Tibial artery (tissue), 4 donors: ENCODE results near the gene DDHD1.

Experiments
- DNase-seq, 2 donors: peaks; one replicate each; pipeline ENCODE4 v3.0.0-alpha.2; 2019
- H3K27ac ChIP-seq, 2 donors: fragments of 200-600 bp; sonication (generic) in 1 of 2; 1 replicate in 1 of 2; 2 replicates in 1 of 2; pipeline ENCODE4 v1.5.1; 2018 to 2019; ENCODE audit warnings: mild to moderate bottlenecking in 1 of 2
- H3K27me3 ChIP-seq, 2 donors: fragments of 200-600 bp; sonication (generic) in 1 of 2; one replicate each; pipeline versions ENCODE4 v1.5.1 to v1.6.0; 2016 to 2019
- H3K36me3 ChIP-seq, 3 donors: fragments of 200-600 bp; sonication (generic) in 2 of 3; one replicate each; pipeline ENCODE4 v1.5.1; 2016 to 2019; ENCODE audit warnings: mild to moderate bottlenecking in 2 of 3
- H3K4me1 ChIP-seq, 4 donors: fragments of 200-600 bp; sonication (generic) in 2 of 4; 1 replicate in 3 of 4; 2 replicates in 1 of 4; pipeline ENCODE4 v1.5.1; 2016 to 2019
- H3K4me3 ChIP-seq, 2 donors: fragments of 200-600 bp; sonication (generic) in 1 of 2; 1 replicate in 1 of 2; 2 replicates in 1 of 2; pipeline ENCODE4 v1.5.1; 2018 to 2019; ENCODE audit warnings: mild to moderate bottlenecking in 2 of 2
- H3K9me3 ChIP-seq, 3 donors: fragments of 200-600 bp; sonication (generic) in 1 of 3; one replicate each; pipeline ENCODE4 v1.5.1; 2016 to 2019
- intact Hi-C: fragments of 100-400 bp; cut with DNase I; formaldehyde crosslinking; loops from one replicate; pipeline ENCODE4 v1.15.0; 2023; ENCODE audit warnings: low total_unique reads
- TF ChIP-seq, protein P1 (sequence below), 2 experiments: fragments of 200-600 bp in 1 of 2; fragments of 450-650 bp in 1 of 2; IDR thresholded peaks; one replicate each; pipeline ENCODE4 v1.5.1; 2017 to 2019; ENCODE audit warnings: antibody characterized with exemption in 2 of 2, mild to moderate bottlenecking in 1 of 2, moderate library complexity in 1 of 2

DDHD1 gene

DNA sequence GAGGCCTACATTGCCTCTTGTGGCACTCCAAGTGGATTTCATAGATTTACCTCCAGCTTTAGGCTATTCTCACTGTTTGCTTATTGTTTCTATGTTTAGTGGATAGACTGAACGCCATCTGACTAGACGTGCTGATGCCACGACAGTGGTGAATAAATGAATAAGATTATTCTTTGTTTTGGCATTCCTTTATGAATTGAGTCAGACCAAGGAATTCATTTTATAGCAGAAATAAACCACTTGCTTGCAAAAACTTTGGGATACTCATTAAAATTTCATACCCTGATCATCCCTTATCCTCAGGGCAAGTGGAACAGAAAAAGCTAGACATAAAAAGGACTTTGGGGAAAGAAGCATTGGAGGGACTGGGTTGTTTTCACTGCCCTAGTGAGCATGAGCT lies 130.5 kb downstream of the DDHD1 start:
- Histone ChIP-seq H3K4me1 (peaks cover 0 to 7% (median 0%) of the 10 kb centered on the region in 4 donors), H3K9me3 (no peaks in the 10 kb centered on the region), H3K27me3 (no peaks in the 10 kb centered on the region), H3K27ac (no peak overlapping the region), H3K4me3 (no peak overlapping the region), H3K36me3 (no peaks in the 10 kb centered on the region)
- no peak for DNase-seq
- TF ChIP-seq, protein P1, sequence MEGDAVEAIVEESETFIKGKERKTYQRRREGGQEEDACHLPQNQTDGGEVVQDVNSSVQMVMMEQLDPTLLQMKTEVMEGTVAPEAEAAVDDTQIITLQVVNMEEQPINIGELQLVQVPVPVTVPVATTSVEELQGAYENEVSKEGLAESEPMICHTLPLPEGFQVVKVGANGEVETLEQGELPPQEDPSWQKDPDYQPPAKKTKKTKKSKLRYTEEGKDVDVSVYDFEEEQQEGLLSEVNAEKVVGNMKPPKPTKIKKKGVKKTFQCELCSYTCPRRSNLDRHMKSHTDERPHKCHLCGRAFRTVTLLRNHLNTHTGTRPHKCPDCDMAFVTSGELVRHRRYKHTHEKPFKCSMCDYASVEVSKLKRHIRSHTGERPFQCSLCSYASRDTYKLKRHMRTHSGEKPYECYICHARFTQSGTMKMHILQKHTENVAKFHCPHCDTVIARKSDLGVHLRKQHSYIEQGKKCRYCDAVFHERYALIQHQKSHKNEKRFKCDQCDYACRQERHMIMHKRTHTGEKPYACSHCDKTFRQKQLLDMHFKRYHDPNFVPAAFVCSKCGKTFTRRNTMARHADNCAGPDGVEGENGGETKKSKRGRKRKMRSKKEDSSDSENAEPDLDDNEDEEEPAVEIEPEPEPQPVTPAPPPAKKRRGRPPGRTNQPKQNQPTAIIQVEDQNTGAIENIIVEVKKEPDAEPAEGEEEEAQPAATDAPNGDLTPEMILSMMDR (IDR thresholded peaks at IDR 0.05), result no peak
- intact Hi-C loops, result no loop called here

DNA sequence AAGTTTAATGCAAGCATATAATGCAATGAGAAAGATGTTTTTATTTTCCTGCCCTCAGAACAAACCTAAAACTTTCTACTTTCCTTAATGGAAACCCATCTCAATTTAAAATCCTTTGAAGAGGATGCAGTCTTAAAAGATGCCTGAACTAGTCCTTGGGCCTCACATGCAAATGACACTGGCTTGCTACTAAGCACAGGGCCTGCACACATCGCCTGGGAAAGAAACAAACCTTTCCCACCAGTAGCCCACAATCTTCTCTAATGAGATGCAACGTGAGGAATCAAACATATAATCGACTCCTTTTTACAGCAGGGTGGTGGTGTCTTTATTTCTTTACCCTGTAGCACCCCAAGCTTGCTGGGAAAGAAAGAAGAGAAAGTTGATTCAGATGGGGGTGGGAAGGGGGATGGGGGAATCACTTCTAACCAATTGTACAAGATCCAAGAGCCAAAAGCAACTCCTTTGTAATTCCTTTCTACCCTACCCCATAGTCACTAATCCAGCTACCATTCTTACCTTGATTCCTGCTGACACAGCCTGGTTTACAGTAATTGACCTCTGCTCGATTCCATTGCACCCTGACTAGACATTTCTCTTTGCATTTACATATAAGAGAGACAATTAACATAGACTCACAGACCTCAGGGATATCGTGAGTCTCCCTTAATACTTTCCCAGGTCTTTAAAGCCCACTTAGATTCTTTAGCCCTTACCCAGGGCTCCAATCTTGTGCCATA lies 132.8 kb downstream of the DDHD1 start:
- Histone ChIP-seq H3K27me3 (no peaks in the 10 kb centered on the region), H3K9me3 (no peaks in the 10 kb centered on the region), H3K36me3 (no peaks in the 10 kb centered on the region), H3K27ac (no peak overlapping the region), H3K4me1 (peaks cover 0 to 7% (median 0%) of the 10 kb centered on the region in 4 donors), H3K4me3 (no peak overlapping the region)
- TF ChIP-seq, protein P1 (IDR thresholded peaks at IDR 0.05), result no peak
- no peak for DNase-seq
- intact Hi-C loops, result no loop called here

DNA sequence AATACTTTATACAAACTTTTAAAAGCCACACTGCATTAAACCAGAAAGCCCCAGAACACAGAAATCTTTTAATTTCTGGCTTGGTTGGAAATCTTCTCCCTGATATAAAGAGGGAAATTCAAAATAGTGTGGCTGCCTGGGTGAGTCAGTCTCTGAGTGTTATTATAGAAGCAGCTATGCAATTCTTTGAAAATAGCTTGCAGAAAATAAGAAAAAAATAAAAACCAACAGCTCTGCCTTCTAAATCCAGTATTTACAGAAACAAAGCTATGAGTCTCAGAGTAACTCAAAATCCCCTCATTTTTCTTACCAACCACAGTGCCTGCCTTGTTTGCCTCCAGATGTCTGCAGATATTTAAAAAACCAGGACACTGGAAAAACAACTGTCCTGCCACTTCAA lies 133.7 kb downstream of the DDHD1 start:
- Histone ChIP-seq H3K36me3 (no peaks in the 10 kb centered on the region), H3K4me3 (no peak overlapping the region), H3K27me3 (no peaks in the 10 kb centered on the region), H3K9me3 (no peaks in the 10 kb centered on the region), H3K27ac (no peak overlapping the region), H3K4me1 (peaks cover 0 to 7% (median 0%) of the 10 kb centered on the region in 4 donors)
- TF ChIP-seq, protein P1 (IDR thresholded peaks at IDR 0.05), result no peak
- intact Hi-C loops, result no loop called here
- DNase-seq, result no peak

DNA sequence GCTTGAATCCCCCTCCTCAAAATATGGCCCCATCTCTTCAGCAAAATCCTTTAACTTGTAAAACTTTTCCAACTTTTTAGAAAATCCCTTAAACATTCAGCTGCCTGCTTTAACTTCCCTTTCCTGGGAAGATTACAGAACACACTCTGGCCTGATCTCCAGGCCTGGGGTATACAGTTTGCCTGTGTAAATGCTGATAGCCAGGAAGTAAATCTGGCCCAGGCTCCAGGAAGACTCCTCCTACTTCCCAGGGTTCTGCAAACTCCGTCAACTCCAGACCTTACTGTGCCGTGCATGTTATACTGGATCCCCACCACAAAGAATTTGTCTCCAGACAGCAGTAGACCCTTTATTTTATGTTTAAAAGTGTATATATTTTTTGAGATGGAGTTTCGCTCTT lies 135.3 kb downstream of the DDHD1 start:
- Histone ChIP-seq H3K4me1 (peaks cover 0 to 7% (median 0%) of the 10 kb centered on the region in 4 donors), H3K36me3 (no peaks in the 10 kb centered on the region), H3K9me3 (no peaks in the 10 kb centered on the region), H3K4me3 (no peak overlapping the region), H3K27me3 (no peaks in the 10 kb centered on the region), H3K27ac (no peak overlapping the region)
- no peak for DNase-seq
- intact Hi-C loops, result no loop called here
- TF ChIP-seq, protein P1 (IDR thresholded peaks at IDR 0.05), result no peak

DNA sequence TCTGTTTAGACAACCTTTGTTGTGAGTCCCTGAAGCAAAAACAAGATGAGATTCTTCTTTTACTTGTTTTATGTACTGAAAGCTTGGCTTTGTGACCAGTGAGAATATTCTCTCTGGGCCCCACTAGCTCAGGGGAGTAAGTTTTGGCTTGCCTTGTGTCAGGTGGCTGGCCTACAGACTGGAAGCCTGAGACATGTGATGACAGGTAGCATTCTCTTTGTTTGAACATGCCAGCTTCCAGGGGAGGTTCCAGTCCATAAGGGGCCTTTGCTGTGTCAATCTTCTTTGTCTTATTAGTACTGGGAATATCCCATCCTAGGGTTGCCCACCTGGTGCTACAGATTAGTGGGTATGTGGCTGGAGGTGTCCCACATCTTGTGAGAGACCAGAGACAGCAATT lies 136.2 kb downstream of the DDHD1 start:
- Histone ChIP-seq H3K4me3 (no peak overlapping the region), H3K9me3 (no peaks in the 10 kb centered on the region), H3K27ac (no peak overlapping the region), H3K36me3 (no peaks in the 10 kb centered on the region), H3K4me1 (peaks cover 0 to 7% (median 0%) of the 10 kb centered on the region in 4 donors), H3K27me3 (no peaks in the 10 kb centered on the region)
- intact Hi-C loops, result no loop called here
- TF ChIP-seq, protein P1 (IDR thresholded peaks at IDR 0.05), result no peak
- no peak for DNase-seq
